ENCODE measurements around the gene SHKBP1. TPM values are rescaled to one million over a fixed set of nuclear protein-coding genes. Genes with fewer than 3 reads are reported as not detected.

Gene SHKBP1
- polyA plus RNA-seq, 3 donors = 234 to 324 (median 284) TPM

DNA sequence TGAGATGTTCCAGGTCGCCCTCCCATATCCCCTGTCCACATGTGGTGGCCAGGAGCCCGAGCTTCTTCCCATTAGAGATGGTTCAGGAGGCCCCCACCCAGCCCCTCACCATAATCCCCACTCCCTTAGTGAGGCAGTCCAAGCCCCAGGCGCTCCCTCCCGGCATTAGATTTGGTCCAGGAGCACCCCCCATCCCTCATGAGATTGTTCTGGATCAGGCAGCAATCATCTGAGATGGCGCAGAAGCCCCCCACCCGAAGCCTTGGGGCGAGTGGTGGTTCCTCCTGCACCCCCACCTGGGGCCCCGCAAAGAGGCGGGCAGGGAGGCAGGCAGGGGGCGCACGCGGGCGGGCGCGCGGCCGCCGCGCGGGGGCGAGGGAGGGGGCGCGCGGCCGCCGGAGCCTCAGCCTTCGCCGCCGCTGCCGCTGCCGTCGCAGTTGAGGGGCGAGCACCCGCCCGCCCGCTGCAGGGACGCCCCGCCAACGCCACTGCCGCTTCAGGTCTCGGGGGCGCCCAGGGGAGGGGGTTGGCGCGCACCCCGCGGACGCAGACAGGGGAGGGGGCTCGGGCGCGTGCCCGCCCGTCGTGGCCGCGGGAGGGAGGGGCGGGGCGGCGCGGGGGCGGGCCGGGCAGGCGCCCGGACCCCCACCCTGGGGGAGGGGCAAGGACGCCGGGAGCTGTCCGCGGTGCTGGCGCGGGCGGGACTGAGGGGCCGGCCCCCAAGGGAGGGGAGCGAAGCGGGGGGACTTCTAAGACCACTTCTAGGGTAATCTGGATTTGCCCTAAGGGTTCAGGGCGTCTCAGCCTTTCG lies 46.4 kb upstream of the SHKBP1 start:
- H3K9me3 ChIP-seq (replicated peaks in 1 of 2; ENCODE audit: control insufficient read depth in 1 of 2, insufficient read depth in 1 of 2, low read length in 2 of 2) = peaks cover 5 to 6% of the 10 kb centered on the region in 2 donors
- Mint-ChIP-seq H3K9me3 (peaks cover 4 to 18% (median 14%) of the 10 kb centered on the region in 7 donors), H3K27me3 (ENCODE audit: low read depth in 3 of 3) (peaks cover 32 to 50% (median 46%) of the 10 kb centered on the region in 3 donors), H3K4me1 (peaks cover 18% of the 10 kb centered on the region), H3K4me3 (peak overlapping the region in 1 of 2 donors; percentile 89), H3K36me3 (peaks cover 0 to 8% of the 10 kb centered on the region in 2 donors), H3K27ac (no peak overlapping the region)
- H3K9ac ChIP-seq (ENCODE audit: insufficient read depth, low read length, poor library complexity, severe bottlenecking) = no peak overlapping the region
- H2AFZ ChIP-seq (ENCODE audit: insufficient read depth, low read depth, low read length, poor library complexity, severe bottlenecking) = no peak overlapping the region
- no peaks in the 10 kb centered on the region for H3K79me2 ChIP-seq (ENCODE audit: insufficient read depth, low read length)
- H3K27ac ChIP-seq (ENCODE audit: low read depth in 1 of 2, low read length in 2 of 2) = no peak overlapping the region
- H4K20me1 ChIP-seq (ENCODE audit: insufficient read depth, low read length) = no peaks in the 10 kb centered on the region
- H3K4me2 ChIP-seq (replicated peaks; ENCODE audit: extremely low read depth, low read length, poor library complexity, severe bottlenecking) = peak overlapping the region; percentile 84
- H3K27me3 ChIP-seq (ENCODE audit: control insufficient read depth in 2 of 2, insufficient read depth in 2 of 2, low read length in 2 of 2) = peaks cover 16 to 34% of the 10 kb centered on the region in 2 donors
- TF ChIP-seq, protein P1, sequence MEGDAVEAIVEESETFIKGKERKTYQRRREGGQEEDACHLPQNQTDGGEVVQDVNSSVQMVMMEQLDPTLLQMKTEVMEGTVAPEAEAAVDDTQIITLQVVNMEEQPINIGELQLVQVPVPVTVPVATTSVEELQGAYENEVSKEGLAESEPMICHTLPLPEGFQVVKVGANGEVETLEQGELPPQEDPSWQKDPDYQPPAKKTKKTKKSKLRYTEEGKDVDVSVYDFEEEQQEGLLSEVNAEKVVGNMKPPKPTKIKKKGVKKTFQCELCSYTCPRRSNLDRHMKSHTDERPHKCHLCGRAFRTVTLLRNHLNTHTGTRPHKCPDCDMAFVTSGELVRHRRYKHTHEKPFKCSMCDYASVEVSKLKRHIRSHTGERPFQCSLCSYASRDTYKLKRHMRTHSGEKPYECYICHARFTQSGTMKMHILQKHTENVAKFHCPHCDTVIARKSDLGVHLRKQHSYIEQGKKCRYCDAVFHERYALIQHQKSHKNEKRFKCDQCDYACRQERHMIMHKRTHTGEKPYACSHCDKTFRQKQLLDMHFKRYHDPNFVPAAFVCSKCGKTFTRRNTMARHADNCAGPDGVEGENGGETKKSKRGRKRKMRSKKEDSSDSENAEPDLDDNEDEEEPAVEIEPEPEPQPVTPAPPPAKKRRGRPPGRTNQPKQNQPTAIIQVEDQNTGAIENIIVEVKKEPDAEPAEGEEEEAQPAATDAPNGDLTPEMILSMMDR (IDR thresholded peaks at IDR 0.05) = no peak
- intact Hi-C loops (cut with micrococcal nuclease) = no loop called here
- no peaks in the 10 kb centered on the region for H3K36me3 ChIP-seq (replicated peaks in 1 of 2; ENCODE audit: control insufficient read depth in 1 of 2, insufficient read depth in 2 of 2, low read length in 2 of 2)
- peak overlapping the region in 1 of 3 experiments; percentile 79 for H3K4me3 ChIP-seq (replicated peaks in 1 of 3; ENCODE audit: low read depth in 2 of 3, low read length in 3 of 3)
- peaks cover 13 to 17% of the 10 kb centered on the region in 2 donors for H3K4me1 ChIP-seq (ENCODE audit: control insufficient read depth in 1 of 2, insufficient read depth in 2 of 2, low read length in 2 of 2)
- DNase-seq = no peak
- 4% methylated on average over 63 of the region's 75 CpGs for WGBS (ENCODE audit: insufficient coverage)

DNA sequence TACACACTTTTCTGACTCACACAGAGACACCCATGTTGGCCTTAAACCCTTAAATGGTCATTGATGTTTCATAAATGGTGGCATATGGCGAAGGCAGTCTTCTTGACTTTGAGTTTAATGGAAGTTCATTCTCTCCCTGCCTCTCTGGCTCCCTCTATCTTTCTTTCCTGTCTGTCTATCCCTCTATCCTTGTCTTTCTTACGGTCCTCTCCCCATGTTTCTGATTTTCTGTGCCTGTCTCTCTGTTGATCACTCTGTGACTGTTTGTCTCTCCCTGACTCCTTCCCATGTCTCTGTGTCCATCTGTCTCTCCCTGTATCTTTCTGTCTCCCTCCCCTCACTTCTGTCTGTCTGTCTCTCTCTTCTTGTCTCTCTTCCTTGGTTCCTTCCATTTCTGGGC lies 43.2 kb upstream of the SHKBP1 start:
- Histone ChIP-seq H3K79me2 (ENCODE audit: insufficient read depth, low read length) (no peaks in the 10 kb centered on the region), H3K4me3 (replicated peaks in 1 of 3; ENCODE audit: low read depth in 2 of 3, low read length in 3 of 3) (no peak overlapping the region), H3K4me2 (replicated peaks; ENCODE audit: extremely low read depth, low read length, poor library complexity, severe bottlenecking) (no peak overlapping the region), H3K9me3 (replicated peaks in 1 of 2; ENCODE audit: control insufficient read depth in 1 of 2, insufficient read depth in 1 of 2, low read length in 2 of 2) (peaks cover 5 to 6% of the 10 kb centered on the region in 2 donors), H3K36me3 (replicated peaks in 1 of 2; ENCODE audit: control insufficient read depth in 1 of 2, insufficient read depth in 2 of 2, low read length in 2 of 2) (no peaks in the 10 kb centered on the region), H4K20me1 (ENCODE audit: insufficient read depth, low read length) (no peaks in the 10 kb centered on the region), H3K27me3 (ENCODE audit: control insufficient read depth in 2 of 2, insufficient read depth in 2 of 2, low read length in 2 of 2) (peaks cover 16 to 34% of the 10 kb centered on the region in 2 donors), H3K27ac (ENCODE audit: low read depth in 1 of 2, low read length in 2 of 2) (no peak overlapping the region), H2AFZ (ENCODE audit: insufficient read depth, low read depth, low read length, poor library complexity, severe bottlenecking) (no peak overlapping the region), H3K9ac (ENCODE audit: insufficient read depth, low read length, poor library complexity, severe bottlenecking) (no peak overlapping the region), H3K4me1 (ENCODE audit: control insufficient read depth in 1 of 2, insufficient read depth in 2 of 2, low read length in 2 of 2) (peaks cover 13 to 17% of the 10 kb centered on the region in 2 donors)
- WGBS (ENCODE audit: insufficient coverage) = 83% methylated on average over 1 of the region's 2 CpGs
- intact Hi-C loops (cut with micrococcal nuclease) = no loop called here
- Mint-ChIP-seq H3K27me3 (ENCODE audit: low read depth in 3 of 3) (peaks cover 31 to 55% (median 49%) of the 10 kb centered on the region in 3 donors), H3K4me3 (no peak overlapping the region), H3K27ac (no peak overlapping the region), H3K4me1 (peaks cover 18% of the 10 kb centered on the region), H3K9me3 (peaks cover 4 to 18% (median 14%) of the 10 kb centered on the region in 7 donors), H3K36me3 (peaks cover 0 to 8% of the 10 kb centered on the region in 2 donors)
- TF ChIP-seq, protein P1 (IDR thresholded peaks at IDR 0.05) = no peak
- no peak for DNase-seq
